Measurements from ENCODE around the gene PLD1.

Gene PLD1

DNA sequence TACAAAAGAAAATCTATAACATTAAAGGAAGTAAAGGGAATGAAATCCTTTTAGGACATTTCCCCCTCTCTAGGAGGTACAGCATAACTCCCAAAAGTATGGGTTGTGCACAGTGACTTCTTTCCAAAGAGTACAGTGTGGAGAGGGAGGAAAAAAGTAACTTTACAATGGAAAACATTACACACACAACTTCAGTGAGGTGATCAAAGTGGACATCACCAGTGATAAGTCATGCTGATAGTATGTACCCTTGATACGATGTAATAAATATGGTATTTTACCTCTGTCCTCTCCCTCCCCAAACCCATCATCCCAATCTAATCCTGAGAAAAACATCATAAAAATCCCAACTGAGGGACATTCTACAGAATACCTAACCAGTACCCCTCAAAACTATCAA is 10.8 kb downstream of the PLD1 start:
- WGBS (ENCODE audit: insufficient coverage): no CpG with 5 or more reads among the region's 1 CpG
- no peak for DNase-seq
- H3K36me3 ChIP-seq (ENCODE audit: control insufficient read depth in 4 of 4, insufficient read depth in 4 of 4, low read length in 3 of 4): no peaks in the 10 kb centered on the region
- no peaks in the 10 kb centered on the region for H3K27me3 ChIP-seq (replicated peaks in 2 of 5; ENCODE audit: control insufficient read depth in 4 of 5, insufficient read depth in 5 of 5, low read length in 4 of 5)
- CTCF ChIA-PET: no interaction called here
- H3K4me1 ChIP-seq (ENCODE audit: control extremely low read depth in 1 of 4, control insufficient read depth in 4 of 4, insufficient read depth in 4 of 4, low read length in 3 of 4): peaks cover 0 to 8% (median 0%) of the 10 kb centered on the region in 4 experiments
- no peak overlapping the region for H3K4me3 ChIP-seq (ENCODE audit: control insufficient read depth in 1 of 7, extremely low read depth in 1 of 7, insufficient read depth in 4 of 7, low read depth in 2 of 7, low read length in 6 of 7)
- POLR2A ChIA-PET: no interaction called here
- H3K27ac ChIP-seq (ENCODE audit: insufficient read depth in 1 of 2, low read depth in 1 of 2, low read length in 2 of 2, poor library complexity in 1 of 2, severe bottlenecking in 2 of 2): no peak overlapping the region
- no peaks in the 10 kb centered on the region for H3K9me3 ChIP-seq (ENCODE audit: control extremely low read depth in 1 of 5, control insufficient read depth in 4 of 5, insufficient read depth in 2 of 5, low read depth in 1 of 5, low read length in 4 of 5)

DNA sequence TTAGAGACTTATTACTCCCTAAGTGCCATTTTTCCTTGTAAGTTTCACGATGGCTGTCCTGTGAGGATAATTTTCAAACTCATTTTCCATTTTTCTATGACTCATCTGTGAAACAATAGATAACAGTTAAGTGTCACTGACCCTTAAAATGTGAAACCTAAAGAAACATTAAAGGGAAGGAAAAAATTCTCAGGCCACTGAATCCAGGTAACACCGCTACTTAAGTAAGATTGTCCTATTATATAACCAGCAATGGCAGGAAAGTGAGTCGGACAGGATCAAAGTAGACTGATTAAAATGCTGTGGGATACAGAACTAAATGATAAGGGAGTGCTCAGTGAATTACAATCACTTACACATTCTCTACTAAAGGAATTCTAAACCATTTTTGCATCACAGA is 12.4 kb downstream of the PLD1 start:
- Histone ChIP-seq H3K36me3 (ENCODE audit: control insufficient read depth in 4 of 4, insufficient read depth in 4 of 4, low read length in 3 of 4) (no peaks in the 10 kb centered on the region), H3K27ac (ENCODE audit: insufficient read depth in 1 of 2, low read depth in 1 of 2, low read length in 2 of 2, poor library complexity in 1 of 2, severe bottlenecking in 2 of 2) (no peak overlapping the region), H3K4me3 (ENCODE audit: control insufficient read depth in 1 of 7, extremely low read depth in 1 of 7, insufficient read depth in 4 of 7, low read depth in 2 of 7, low read length in 6 of 7) (no peak overlapping the region), H3K9me3 (ENCODE audit: control extremely low read depth in 1 of 5, control insufficient read depth in 4 of 5, insufficient read depth in 2 of 5, low read depth in 1 of 5, low read length in 4 of 5) (no peaks in the 10 kb centered on the region), H3K27me3 (replicated peaks in 2 of 5; ENCODE audit: control insufficient read depth in 4 of 5, insufficient read depth in 5 of 5, low read length in 4 of 5) (no peaks in the 10 kb centered on the region), H3K4me1 (ENCODE audit: control extremely low read depth in 1 of 4, control insufficient read depth in 4 of 4, insufficient read depth in 4 of 4, low read length in 3 of 4) (peaks cover 0 to 3% (median 0%) of the 10 kb centered on the region in 4 experiments)
- no CpG with 5 or more reads among the region's 3 CpGs for WGBS (ENCODE audit: insufficient coverage)
- DNase-seq: no peak
- CTCF ChIA-PET: interaction anchor here (1.0 to 1.1 kb wide), 2 partner anchors 24 to 32 kb away, joined by 3 read pairs; no protein-coding TSS in a partner anchor
- POLR2A ChIA-PET: no interaction called here

DNA sequence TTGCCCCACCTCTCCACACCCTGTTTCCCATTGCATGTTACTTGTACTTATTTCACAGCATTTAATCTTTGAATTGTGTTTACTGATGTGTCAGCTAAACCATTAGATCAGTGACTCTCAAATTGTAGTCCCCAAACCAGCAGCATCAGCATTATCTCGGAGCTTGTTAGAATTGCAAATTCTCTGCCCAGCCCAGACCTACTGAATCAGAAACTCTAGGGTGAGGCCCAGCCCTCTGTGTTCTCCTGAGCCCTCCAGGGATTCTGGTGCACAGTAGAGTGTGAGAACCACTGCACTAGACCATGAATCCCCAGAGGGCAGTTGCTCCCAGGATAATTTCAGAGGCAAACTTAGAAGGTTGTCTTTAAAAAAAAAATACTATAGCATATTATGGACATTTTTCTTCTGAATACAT is 13.0 kb downstream of the PLD1 start:
- H3K9me3 ChIP-seq (ENCODE audit: control extremely low read depth in 1 of 5, control insufficient read depth in 4 of 5, insufficient read depth in 2 of 5, low read depth in 1 of 5, low read length in 4 of 5): no peaks in the 10 kb centered on the region
- H3K4me3 ChIP-seq (ENCODE audit: control insufficient read depth in 1 of 7, extremely low read depth in 1 of 7, insufficient read depth in 4 of 7, low read depth in 2 of 7, low read length in 6 of 7): no peak overlapping the region
- POLR2A ChIA-PET: no interaction called here
- DNase-seq: no peak
- no peak overlapping the region for H3K27ac ChIP-seq (ENCODE audit: insufficient read depth in 1 of 2, low read depth in 1 of 2, low read length in 2 of 2, poor library complexity in 1 of 2, severe bottlenecking in 2 of 2)
- CTCF ChIA-PET: interaction anchor here (1.0 to 1.1 kb wide), 2 partner anchors 25 to 32 kb away, joined by 3 read pairs; no protein-coding TSS in a partner anchor
- no peaks in the 10 kb centered on the region for H3K27me3 ChIP-seq (replicated peaks in 2 of 5; ENCODE audit: control insufficient read depth in 4 of 5, insufficient read depth in 5 of 5, low read length in 4 of 5)
- WGBS (ENCODE audit: insufficient coverage): 100% methylated on average over 1 of the region's 1 CpG
- H3K36me3 ChIP-seq (ENCODE audit: control insufficient read depth in 4 of 4, insufficient read depth in 4 of 4, low read length in 3 of 4): no peaks in the 10 kb centered on the region
- peaks cover 0 to 5% (median 0%) of the 10 kb centered on the region in 4 experiments for H3K4me1 ChIP-seq (ENCODE audit: control extremely low read depth in 1 of 4, control insufficient read depth in 4 of 4, insufficient read depth in 4 of 4, low read length in 3 of 4)

DNA sequence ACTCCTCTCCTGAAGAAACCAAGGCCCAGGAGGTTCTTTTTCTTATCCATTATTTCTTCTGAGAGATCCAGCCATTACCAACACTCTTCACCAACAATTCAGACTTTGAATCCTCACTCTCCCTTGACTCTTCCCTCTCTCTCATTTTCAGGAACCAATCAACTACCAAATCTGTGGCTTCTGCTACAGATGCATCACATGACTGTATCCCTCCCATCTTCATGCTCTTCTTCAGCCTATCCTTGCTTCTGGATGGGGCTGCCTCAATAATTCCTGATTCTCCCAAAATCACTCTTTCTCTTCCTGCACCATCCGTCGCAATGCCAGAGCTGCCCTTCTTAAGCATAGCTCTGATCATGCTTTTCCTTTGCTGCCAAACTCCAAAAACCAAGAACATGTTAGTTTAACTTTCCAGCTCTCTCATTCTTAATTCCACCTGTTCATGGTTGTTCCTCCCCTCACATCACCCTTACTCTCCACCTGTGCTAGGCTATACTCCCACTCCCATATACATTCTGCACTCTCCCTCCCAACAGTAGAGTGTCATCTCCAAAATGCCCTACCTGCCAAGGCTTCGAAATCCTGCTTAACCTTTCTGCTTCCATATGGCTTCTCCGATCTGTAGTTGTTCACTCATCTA is 13.5 kb downstream of the PLD1 start:
- Histone ChIP-seq H3K9me3 (ENCODE audit: control extremely low read depth in 1 of 5, control insufficient read depth in 4 of 5, insufficient read depth in 2 of 5, low read depth in 1 of 5, low read length in 4 of 5) (no peaks in the 10 kb centered on the region), H3K4me1 (ENCODE audit: control extremely low read depth in 1 of 4, control insufficient read depth in 4 of 4, insufficient read depth in 4 of 4, low read length in 3 of 4) (peaks cover 0 to 5% (median 0%) of the 10 kb centered on the region in 4 experiments), H3K27me3 (replicated peaks in 2 of 5; ENCODE audit: control insufficient read depth in 4 of 5, insufficient read depth in 5 of 5, low read length in 4 of 5) (no peaks in the 10 kb centered on the region), H3K4me3 (ENCODE audit: control insufficient read depth in 1 of 7, extremely low read depth in 1 of 7, insufficient read depth in 4 of 7, low read depth in 2 of 7, low read length in 6 of 7) (no peak overlapping the region), H3K27ac (ENCODE audit: insufficient read depth in 1 of 2, low read depth in 1 of 2, low read length in 2 of 2, poor library complexity in 1 of 2, severe bottlenecking in 2 of 2) (no peak overlapping the region), H3K36me3 (ENCODE audit: control insufficient read depth in 4 of 4, insufficient read depth in 4 of 4, low read length in 3 of 4) (no peaks in the 10 kb centered on the region)
- DNase-seq: no peak
- ChIA-PET POLR2A (no interaction called here), CTCF (interaction anchor here (1.0 to 1.5 kb wide), 3 partner anchors 25 to 33 kb away, joined by 3 to 5 read pairs (median 3); no protein-coding TSS in a partner anchor)
- WGBS (ENCODE audit: insufficient coverage): 93% methylated on average over 3 of the region's 4 CpGs

DNA sequence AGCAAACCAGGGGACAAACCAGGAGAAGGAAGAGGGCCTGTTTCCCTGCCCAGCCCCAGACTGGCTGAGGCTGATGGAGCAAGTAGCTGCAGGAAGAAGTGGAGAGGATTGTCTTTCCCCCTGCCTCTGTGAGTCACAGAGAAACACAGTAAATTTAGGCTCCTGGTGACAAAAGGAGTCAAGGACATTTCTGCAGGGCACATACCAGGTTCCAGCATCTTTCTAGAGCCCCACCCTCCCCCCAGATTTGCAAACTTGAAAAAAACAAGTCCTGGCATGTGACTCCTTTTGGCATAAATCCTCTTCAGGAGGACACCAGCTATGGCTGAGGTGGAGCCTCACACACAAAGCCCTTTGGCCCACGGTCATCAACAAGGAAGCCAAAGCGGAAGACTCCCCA is 17.8 kb downstream of the PLD1 start:
- H3K27ac ChIP-seq (ENCODE audit: insufficient read depth in 1 of 2, low read depth in 1 of 2, low read length in 2 of 2, poor library complexity in 1 of 2, severe bottlenecking in 2 of 2): no peak overlapping the region
- CTCF ChIA-PET: no interaction called here

DNA sequence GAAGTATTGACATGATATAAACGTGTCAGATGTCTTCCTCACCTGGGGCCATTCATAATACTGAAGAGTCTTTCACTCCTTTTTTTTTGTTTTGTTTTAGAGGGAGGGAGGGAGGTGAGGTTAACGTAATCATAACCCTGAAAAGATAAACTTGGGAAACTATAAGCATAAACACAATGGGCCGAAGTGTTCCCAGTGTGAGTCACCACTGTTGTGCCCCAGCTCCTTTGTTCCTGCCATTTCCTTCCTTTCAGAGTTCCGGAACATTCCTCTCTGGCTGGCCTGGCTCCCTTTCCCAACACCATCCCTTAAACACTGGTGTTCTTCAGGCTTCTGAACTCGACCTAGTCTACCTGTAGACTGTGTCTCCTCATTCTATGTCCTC is 18.6 kb downstream of the PLD1 start:
- POLR2A ChIA-PET: interaction anchor here (0.7 kb wide), 1 partner anchor 20 kb away, joined by 3 read pairs; no protein-coding TSS in a partner anchor
- no peaks in the 10 kb centered on the region for H3K27me3 ChIP-seq (replicated peaks in 2 of 5; ENCODE audit: control insufficient read depth in 4 of 5, insufficient read depth in 5 of 5, low read length in 4 of 5)
- H3K4me3 ChIP-seq (ENCODE audit: control insufficient read depth in 1 of 7, extremely low read depth in 1 of 7, insufficient read depth in 4 of 7, low read depth in 2 of 7, low read length in 6 of 7): no peak overlapping the region
- peaks cover 3 to 22% (median 6%) of the 10 kb centered on the region in 4 experiments for H3K4me1 ChIP-seq (ENCODE audit: control extremely low read depth in 1 of 4, control insufficient read depth in 4 of 4, insufficient read depth in 4 of 4, low read length in 3 of 4)
- 75% methylated on average over 2 of the region's 5 CpGs for WGBS (ENCODE audit: insufficient coverage)
- DNase-seq: no peak
- no peaks in the 10 kb centered on the region for H3K36me3 ChIP-seq (ENCODE audit: control insufficient read depth in 4 of 4, insufficient read depth in 4 of 4, low read length in 3 of 4)
- H3K9me3 ChIP-seq (ENCODE audit: control extremely low read depth in 1 of 5, control insufficient read depth in 4 of 5, insufficient read depth in 2 of 5, low read depth in 1 of 5, low read length in 4 of 5): peaks cover 0 to 2% (median 0%) of the 10 kb centered on the region in 5 experiments
- CTCF ChIA-PET: interaction anchor here (0.7 to 1.3 kb wide), 2 partner anchors 26 to 44 kb away, joined by 3 to 4 read pairs; no protein-coding TSS in a partner anchor
- no peak overlapping the region for H3K27ac ChIP-seq (ENCODE audit: insufficient read depth in 1 of 2, low read depth in 1 of 2, low read length in 2 of 2, poor library complexity in 1 of 2, severe bottlenecking in 2 of 2)

More for the DNA sequence above, 17.8 kb downstream of the PLD1 start:
- Histone ChIP-seq H3K9me3 (ENCODE audit: control extremely low read depth in 1 of 5, control insufficient read depth in 4 of 5, insufficient read depth in 2 of 5, low read depth in 1 of 5, low read length in 4 of 5) (no peaks in the 10 kb centered on the region), H3K36me3 (ENCODE audit: control insufficient read depth in 4 of 4, insufficient read depth in 4 of 4, low read length in 3 of 4) (no peaks in the 10 kb centered on the region), H3K4me1 (ENCODE audit: control extremely low read depth in 1 of 4, control insufficient read depth in 4 of 4, insufficient read depth in 4 of 4, low read length in 3 of 4) (peaks cover 3 to 22% (median 6%) of the 10 kb centered on the region in 4 experiments), H3K27me3 (replicated peaks in 2 of 5; ENCODE audit: control insufficient read depth in 4 of 5, insufficient read depth in 5 of 5, low read length in 4 of 5) (no peaks in the 10 kb centered on the region), H3K4me3 (ENCODE audit: control insufficient read depth in 1 of 7, extremely low read depth in 1 of 7, insufficient read depth in 4 of 7, low read depth in 2 of 7, low read length in 6 of 7) (no peak overlapping the region)
- POLR2A ChIA-PET: no interaction called here
- no peak for DNase-seq
- 90% methylated on average over 2 of the region's 2 CpGs for WGBS (ENCODE audit: insufficient coverage)

DNA sequence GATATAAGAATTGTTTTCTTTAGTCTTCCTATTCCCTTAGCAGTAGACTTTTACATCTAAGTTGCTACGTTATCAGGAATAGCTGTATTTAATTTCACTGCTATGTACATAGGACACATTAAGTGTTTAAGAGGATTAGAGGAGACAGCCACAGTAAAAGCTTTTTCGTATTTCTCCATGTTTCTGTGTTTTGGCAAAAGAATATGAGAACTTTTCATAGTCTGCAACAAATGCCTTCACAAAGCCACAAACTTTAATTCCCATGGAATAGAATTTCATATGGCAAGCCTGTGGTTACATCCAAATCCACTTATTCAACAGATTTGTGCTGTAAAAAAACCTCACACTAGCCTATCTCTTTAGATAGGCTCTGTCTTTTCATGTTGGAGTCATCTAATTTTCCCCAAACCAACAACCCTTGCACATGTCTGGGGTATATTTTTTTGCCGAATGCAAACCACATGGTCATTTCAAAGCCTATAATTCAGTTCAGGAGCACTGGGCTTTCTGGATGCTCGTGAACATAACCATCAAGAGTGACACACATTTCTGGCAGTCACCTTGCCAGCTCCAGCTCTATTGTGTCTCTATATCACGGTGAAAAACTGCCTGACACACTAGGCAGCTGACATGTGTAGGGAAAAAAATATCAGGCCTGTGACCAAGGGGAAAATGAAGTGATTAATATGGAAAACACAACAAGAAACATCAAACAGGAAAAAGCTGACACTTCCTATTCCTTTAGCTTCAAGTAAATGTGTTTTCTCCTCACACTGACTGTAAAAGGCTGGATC is 19.2 kb downstream of the PLD1 start:
- peaks cover 0 to 2% (median 0%) of the 10 kb centered on the region in 5 experiments for H3K9me3 ChIP-seq (ENCODE audit: control extremely low read depth in 1 of 5, control insufficient read depth in 4 of 5, insufficient read depth in 2 of 5, low read depth in 1 of 5, low read length in 4 of 5)
- DNase-seq: no peak
- H3K36me3 ChIP-seq (ENCODE audit: control insufficient read depth in 4 of 4, insufficient read depth in 4 of 4, low read length in 3 of 4): no peaks in the 10 kb centered on the region
- no peak overlapping the region for H3K27ac ChIP-seq (ENCODE audit: insufficient read depth in 1 of 2, low read depth in 1 of 2, low read length in 2 of 2, poor library complexity in 1 of 2, severe bottlenecking in 2 of 2)
- ChIA-PET POLR2A (interaction anchor here (0.7 kb wide), 1 partner anchor 21 kb away, joined by 3 read pairs; no protein-coding TSS in a partner anchor), CTCF (interaction anchor here (0.6 to 2.9 kb wide), 5 partner anchors 12 to 44 kb away, joined by 3 to 12 read pairs (median 3); no protein-coding TSS in a partner anchor)
- no peaks in the 10 kb centered on the region for H3K27me3 ChIP-seq (replicated peaks in 2 of 5; ENCODE audit: control insufficient read depth in 4 of 5, insufficient read depth in 5 of 5, low read length in 4 of 5)
- no peak overlapping the region for H3K4me3 ChIP-seq (ENCODE audit: control insufficient read depth in 1 of 7, extremely low read depth in 1 of 7, insufficient read depth in 4 of 7, low read depth in 2 of 7, low read length in 6 of 7)
- H3K4me1 ChIP-seq (ENCODE audit: control extremely low read depth in 1 of 4, control insufficient read depth in 4 of 4, insufficient read depth in 4 of 4, low read length in 3 of 4): peaks cover 3 to 22% (median 6%) of the 10 kb centered on the region in 4 experiments
- WGBS (ENCODE audit: insufficient coverage): 83% methylated on average over 3 of the region's 5 CpGs

Measured in common myeloid progenitor, CD34-positive (primary cell).